H9 (cell line): ENCODE data around the gene SLC35E3. TPM values are rescaled to one million over a fixed set of nuclear protein-coding genes. Genes with fewer than 3 reads are reported as not detected.
"Not testable (repeated sequence)": the region's sequence is repeated elsewhere in the genome, so short reads cannot be mapped to it uniquely, and the experiment has no call there.

Source experiments
- DNase-seq: peaks from one replicate; pipeline ENCODE4 v3.0.0-alpha.2; 2017
- H2AFZ ChIP-seq: one replicate; pipeline ENCODE4 v1.6.1; 2013; ENCODE audit warnings: mild to moderate bottlenecking, low read length, control low read depth, moderate library complexity
- H2AK5ac ChIP-seq: 2 replicates; pipeline ENCODE4 v1.6.1; 2013; ENCODE audit warnings: low read length, control low read depth, mixed read lengths; ENCODE audit not compliant: insufficient read length
- H2BK120ac ChIP-seq: one replicate; pipeline ENCODE4 v1.6.1; 2013; ENCODE audit warnings: low read depth, mild to moderate bottlenecking, low read length, control low read depth, inconsistent platforms; ENCODE audit not compliant: poor library complexity, severe bottlenecking
- H2BK12ac ChIP-seq: 2 replicates; pipeline ENCODE4 v1.6.1; 2013; ENCODE audit warnings: low read length, control low read depth, mixed read lengths, low read depth; ENCODE audit not compliant: insufficient read length
- H2BK15ac ChIP-seq: 2 replicates; pipeline ENCODE4 v1.6.1; 2013; ENCODE audit warnings: low read depth, low read length, control low read depth
- H2BK20ac ChIP-seq: one replicate; pipeline ENCODE4 v1.6.1; 2013; ENCODE audit warnings: low read depth, mild to moderate bottlenecking, low read length, control low read depth, inconsistent platforms; ENCODE audit not compliant: poor library complexity, severe bottlenecking
- H2BK5ac ChIP-seq: 2 replicates; pipeline ENCODE4 v1.6.1; 2013; ENCODE audit warnings: low read length, control low read depth, mixed read lengths; ENCODE audit not compliant: insufficient read length
- H3K14ac ChIP-seq: 2 replicates; pipeline ENCODE4 v1.6.1; 2013; ENCODE audit warnings: low read length, control low read depth; ENCODE audit not compliant: insufficient read depth
- H3K18ac ChIP-seq: 2 replicates; pipeline ENCODE4 v1.6.1; 2013; ENCODE audit warnings: low read depth, mild to moderate bottlenecking, mixed read lengths, low read length, control low read depth; ENCODE audit not compliant: insufficient read length
- H3K23ac ChIP-seq: 2 replicates; pipeline ENCODE4 v1.6.1; 2013; ENCODE audit warnings: low read length, control low read depth, mixed read lengths, low read depth; ENCODE audit not compliant: insufficient read length
- H3K23me2 ChIP-seq: 2 replicates; pipeline ENCODE4 v1.6.1; 2013; ENCODE audit warnings: low read depth, mild to moderate bottlenecking, mixed read lengths, low read length, control low read depth; ENCODE audit not compliant: insufficient read length, poor library complexity, severe bottlenecking
- H3K27ac ChIP-seq: 2 replicates; pipeline ENCODE4 v1.5.1; 2013; ENCODE audit warnings: low read length, control low read depth, mixed read lengths, low read depth; ENCODE audit not compliant: insufficient read length
- H3K27me3 ChIP-seq: 2 replicates; pipeline ENCODE4 v1.6.1; 2013; ENCODE audit warnings: low read length, control low read depth, inconsistent platforms; ENCODE audit not compliant: insufficient read depth
- H3K4ac ChIP-seq: 2 replicates; pipeline ENCODE4 v1.6.1; 2013; ENCODE audit warnings: low read depth, mild to moderate bottlenecking, control low read depth, inconsistent platforms, low read length, moderate library complexity
- H3K4me1 ChIP-seq: 2 replicates; pipeline ENCODE4 v1.6.1; 2013; ENCODE audit warnings: low read length, control low read depth, inconsistent platforms; ENCODE audit not compliant: insufficient read depth
- H3K4me2 ChIP-seq: 2 replicates; pipeline ENCODE4 v1.6.1; 2013; ENCODE audit warnings: low read length, control low read depth, mixed read lengths; ENCODE audit not compliant: insufficient read length, insufficient read depth
- H3K56ac ChIP-seq: 2 replicates; pipeline ENCODE4 v1.6.1; 2013; ENCODE audit warnings: low read depth, mild to moderate bottlenecking, mixed read lengths, low read length, control low read depth; ENCODE audit not compliant: insufficient read length
- H3K79me1 ChIP-seq: 2 replicates; pipeline ENCODE4 v1.6.1; 2013; ENCODE audit warnings: low read depth, mild to moderate bottlenecking, moderate library complexity, low read length, control low read depth, inconsistent platforms; ENCODE audit not compliant: insufficient read depth, poor library complexity, severe bottlenecking
- H3K79me2 ChIP-seq: 2 replicates; pipeline ENCODE4 v1.6.1; 2013; ENCODE audit warnings: low read length, control low read depth, inconsistent platforms; ENCODE audit not compliant: insufficient read depth
- H3K9ac ChIP-seq: 2 replicates; pipeline ENCODE4 v1.6.1; 2013; ENCODE audit warnings: low read length, control low read depth, mixed read lengths; ENCODE audit not compliant: insufficient read length; ENCODE audit errors: extremely low read depth
- H3K9me3 ChIP-seq: one replicate; pipeline ENCODE4 v1.6.1; 2013; ENCODE audit warnings: low read depth, low read length, inconsistent platforms; ENCODE audit not compliant: control insufficient read depth
- H3T11ph ChIP-seq: one replicate; pipeline ENCODE4 v1.6.1; 2013; ENCODE audit warnings: mild to moderate bottlenecking, low read length, control low read depth, inconsistent platforms
- H4K20me1 ChIP-seq: one replicate; pipeline ENCODE4 v1.6.1; 2013; ENCODE audit not compliant: control insufficient read depth, insufficient read length, insufficient read depth
- H4K5ac ChIP-seq: 2 replicates; pipeline ENCODE4 v1.6.1; 2013; ENCODE audit warnings: low read depth, mild to moderate bottlenecking, mixed read lengths, low read length, control low read depth; ENCODE audit not compliant: insufficient read length
- H4K8ac ChIP-seq: replicated peaks from 2 replicates; pipeline ENCODE4 v1.6.1; 2013; ENCODE audit warnings: low read length, control low read depth, mixed read lengths, low read depth; ENCODE audit not compliant: insufficient read length
- H4K91ac ChIP-seq: 2 replicates; pipeline ENCODE4 v1.6.1; 2013; ENCODE audit warnings: low read depth, mild to moderate bottlenecking, moderate library complexity, mixed read lengths, low read length, control low read depth; ENCODE audit not compliant: insufficient read length
- H3K27ac Mint-ChIP-seq, 3 experiments: 2 replicates in 2 of 3; 3 replicates in 1 of 3; pipeline ENCODE4 v1.8.0; 2020 to 2021; ENCODE audit warnings: mixed read lengths in 3 of 3, mild to moderate bottlenecking in 1 of 3, moderate library complexity in 1 of 3
- H3K27me3 Mint-ChIP-seq: 2 replicates; pipeline ENCODE4 v1.8.0; 2021; ENCODE audit warnings: low read depth, mild to moderate bottlenecking, moderate library complexity, mixed read lengths
- H3K36me3 Mint-ChIP-seq, 3 experiments: 2 replicates in 2 of 3; 3 replicates in 1 of 3; pipeline ENCODE4 v1.8.0; 2020 to 2021; ENCODE audit warnings: low read depth in 3 of 3, mixed read lengths in 3 of 3; ENCODE audit not compliant: insufficient read depth in 1 of 3
- H3K4me1 Mint-ChIP-seq, 2 experiments: 2 replicates each; pipeline ENCODE4 v1.8.0; 2020; ENCODE audit warnings: mixed read lengths in 2 of 2
- H3K4me3 Mint-ChIP-seq, 2 experiments: 2 replicates in 1 of 2; 3 replicates in 1 of 2; pipeline ENCODE4 v1.8.0; 2020 to 2021; ENCODE audit warnings: mild to moderate bottlenecking in 2 of 2, mixed read lengths in 2 of 2, moderate library complexity in 1 of 2
- H3K9me3 Mint-ChIP-seq, 2 experiments: 2 replicates in 1 of 2; 3 replicates in 1 of 2; pipeline ENCODE4 v1.8.0; 2020; ENCODE audit warnings: mild to moderate bottlenecking in 2 of 2, mixed read lengths in 2 of 2, moderate library complexity in 1 of 2
- WGBS: extraction: QIAGEN DNeasy Blood & Tissue Kit; methylation state at CpG from one replicate; pipeline ENCODE4 v1.1.7; 2013; ENCODE audit warnings: missing lambda C conversion rate, low lambda C conversion rate, mixed read lengths; ENCODE audit not compliant: insufficient read length; ENCODE audit errors: extremely low coverage; 5-methylcytosine and 5-hydroxymethylcytosine counted together
- total RNA-seq: library from RNA; stranded (reverse); gene quantifications from 2 replicates; pipeline ENCODE4 v1.2.1, GENCODE V29; 2021
- TF ChIP-seq, protein P1 (sequence below): fragments of 200-600 bp; sonication (generic); conservative IDR thresholded peaks from 3 replicates; pipeline ENCODE4 v1.8.0; 2021; ENCODE audit warnings: antibody characterized with exemption, mild to moderate bottlenecking

SLC35E3 gene
- total RNA-seq, 1 experiment from 2014 or later, result 17.9 TPM

DNA sequence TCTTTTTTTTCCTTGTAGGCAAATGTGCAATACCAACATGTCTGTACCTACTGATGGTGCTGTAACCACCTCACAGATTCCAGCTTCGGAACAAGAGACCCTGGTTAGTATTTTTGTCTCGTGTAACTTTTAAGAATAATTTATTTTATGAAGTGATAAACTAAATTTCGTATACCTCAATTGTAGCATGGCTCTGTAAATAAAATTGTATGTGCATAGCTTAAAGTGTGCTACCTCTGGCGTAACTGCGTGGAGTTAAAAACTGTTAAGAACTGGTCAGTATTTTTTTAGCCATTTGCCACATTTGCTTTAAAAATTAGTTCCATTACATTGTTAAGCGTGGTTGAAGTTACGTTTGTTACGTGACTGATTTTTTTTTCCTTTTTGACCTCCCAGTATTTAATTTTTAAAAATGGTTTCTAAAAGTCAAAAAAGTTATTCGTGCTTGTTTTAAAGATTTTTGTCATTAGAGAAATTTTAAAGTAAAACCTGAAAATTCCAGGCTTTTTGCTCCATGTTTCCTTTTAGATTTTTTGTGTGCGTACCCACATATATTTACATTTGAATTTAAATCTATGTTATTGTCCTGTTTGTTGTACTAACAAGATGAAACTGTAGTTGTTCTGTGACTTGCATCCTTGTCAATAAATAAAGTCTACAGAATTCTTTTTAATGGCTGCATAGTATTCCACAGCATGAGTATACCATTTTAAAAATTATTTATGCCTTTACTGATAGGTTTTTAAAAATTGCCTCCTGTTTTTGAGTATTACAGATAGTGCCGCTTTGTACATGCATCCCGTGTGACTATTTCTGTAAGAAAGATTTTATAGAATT lies 63.4 kb downstream of the SLC35E3 start:
- H3K4me2 ChIP-seq, result peak overlapping the region; percentile 48
- H3K4me1 ChIP-seq, result peaks cover 4% of the 10 kb centered on the region; the same call in 1 of the 2 replicates
- no peak overlapping the region for H3T11ph ChIP-seq
- H3K36me3 Mint-ChIP-seq, result peaks cover 21 to 52% (median 48%) of the 10 kb centered on the region in 3 experiments
- H3K4ac ChIP-seq, result no peak overlapping the region
- H3K56ac ChIP-seq, result no peak overlapping the region
- H3K23me2 ChIP-seq, result peaks cover 9% of the 10 kb centered on the region
- H2BK20ac ChIP-seq, result no peak overlapping the region
- H3K9me3 Mint-ChIP-seq, result peaks cover 0 to 2% of the 10 kb centered on the region in 2 experiments; a peak in 2 of 5 replicates
- H2BK12ac ChIP-seq, result no peak overlapping the region
- no peak overlapping the region for H2BK15ac ChIP-seq
- no peak overlapping the region for H2BK120ac ChIP-seq
- DNase-seq, result no peak
- H3K27me3 Mint-ChIP-seq, result no peaks in the 10 kb centered on the region
- WGBS, result no CpG with 5 or more reads among the region's 12 CpGs
- peak overlapping the region; percentile 94 to 95 for H3K4me3 Mint-ChIP-seq
- no peak overlapping the region for H2AK5ac ChIP-seq
- H4K8ac ChIP-seq, result no peak overlapping the region
- no peaks in the 10 kb centered on the region for H4K20me1 ChIP-seq
- H3K18ac ChIP-seq, result no peak overlapping the region
- peaks cover 5% of the 10 kb centered on the region; the same call in 1 of the 2 replicates for H3K79me2 ChIP-seq
- H3K27ac Mint-ChIP-seq, result peak overlapping the region; percentile 99; a peak in 6 of 7 replicates
- no peaks in the 10 kb centered on the region for H3K27me3 ChIP-seq
- H4K5ac ChIP-seq, result no peak overlapping the region
- no peak overlapping the region for H2AFZ ChIP-seq
- H3K9me3 ChIP-seq, result no peaks in the 10 kb centered on the region
- no peak overlapping the region for H4K91ac ChIP-seq
- peak overlapping the region; percentile 93 for H3K27ac ChIP-seq
- no peak overlapping the region for H3K23ac ChIP-seq
- no peak overlapping the region for H2BK5ac ChIP-seq
- no peaks in the 10 kb centered on the region for H3K79me1 ChIP-seq
- TF ChIP-seq, protein P1, sequence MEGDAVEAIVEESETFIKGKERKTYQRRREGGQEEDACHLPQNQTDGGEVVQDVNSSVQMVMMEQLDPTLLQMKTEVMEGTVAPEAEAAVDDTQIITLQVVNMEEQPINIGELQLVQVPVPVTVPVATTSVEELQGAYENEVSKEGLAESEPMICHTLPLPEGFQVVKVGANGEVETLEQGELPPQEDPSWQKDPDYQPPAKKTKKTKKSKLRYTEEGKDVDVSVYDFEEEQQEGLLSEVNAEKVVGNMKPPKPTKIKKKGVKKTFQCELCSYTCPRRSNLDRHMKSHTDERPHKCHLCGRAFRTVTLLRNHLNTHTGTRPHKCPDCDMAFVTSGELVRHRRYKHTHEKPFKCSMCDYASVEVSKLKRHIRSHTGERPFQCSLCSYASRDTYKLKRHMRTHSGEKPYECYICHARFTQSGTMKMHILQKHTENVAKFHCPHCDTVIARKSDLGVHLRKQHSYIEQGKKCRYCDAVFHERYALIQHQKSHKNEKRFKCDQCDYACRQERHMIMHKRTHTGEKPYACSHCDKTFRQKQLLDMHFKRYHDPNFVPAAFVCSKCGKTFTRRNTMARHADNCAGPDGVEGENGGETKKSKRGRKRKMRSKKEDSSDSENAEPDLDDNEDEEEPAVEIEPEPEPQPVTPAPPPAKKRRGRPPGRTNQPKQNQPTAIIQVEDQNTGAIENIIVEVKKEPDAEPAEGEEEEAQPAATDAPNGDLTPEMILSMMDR, result no peak
- H3K14ac ChIP-seq, result peak overlapping the region; percentile 2; the same call in 1 of the 2 replicates
- peaks cover 30 to 35% of the 10 kb centered on the region in 2 experiments for H3K4me1 Mint-ChIP-seq
- peak overlapping the region; percentile 60 for H3K9ac ChIP-seq

GRCh38 chr12:68810027-68810389 lies 64.0 kb downstream of the SLC35E3 start:
- H3K9ac ChIP-seq, result not testable (repeated sequence)

More at GRCh38 chr12:68810027-68810389, 64.0 kb downstream of the SLC35E3 start:
- not testable (repeated sequence) for H4K20me1 ChIP-seq, H2BK12ac ChIP-seq, H3K27ac Mint-ChIP-seq, H3K23me2 ChIP-seq, H3K18ac ChIP-seq, H3K9me3 ChIP-seq, H3K79me1 ChIP-seq, H3K27me3 Mint-ChIP-seq, H4K8ac ChIP-seq, H3K9me3 Mint-ChIP-seq, H2BK5ac ChIP-seq, H3K4me2 ChIP-seq, H3K4ac ChIP-seq, H2BK120ac ChIP-seq, H3T11ph ChIP-seq, H3K79me2 ChIP-seq, H2BK20ac ChIP-seq, H4K5ac ChIP-seq, DNase-seq, H2AK5ac ChIP-seq, H3K56ac ChIP-seq, H3K4me1 ChIP-seq, H3K27me3 ChIP-seq, H3K27ac ChIP-seq, H4K91ac ChIP-seq, H2AFZ ChIP-seq, H3K23ac ChIP-seq, H2BK15ac ChIP-seq, H3K14ac ChIP-seq
- Mint-ChIP-seq H3K36me3 (peaks cover 21 to 58% (median 53%) of the 10 kb centered on the region in 3 experiments), H3K4me1 (peaks cover 24 to 29% of the 10 kb centered on the region in 2 experiments), H3K4me3 (peak overlapping the region; percentile 94 to 95)
- WGBS, result no CpG with 5 or more reads among the region's 13 CpGs
